DMS153 (cell line): ENCODE results near the gene ITSN1.

Source experiments
- DNase-seq: peaks from one replicate; lab custom pipeline; 2025; lab: John Stamatoyannopoulos, UW

ITSN1 gene

GRCh38 chr21:33811167-33812010 is 169.1 kb downstream of the ITSN1 start:
- DNase-seq, result no peak

- DNase-seq, result no peak
These were observed 171.6 kb downstream of the ITSN1 start for GRCh38 chr21:33813832-33814365.

GRCh38 chr21:33815143-33815707 is 172.9 kb downstream of the ITSN1 start:
- DNase-seq, result no peak

- DNase-seq, result no peak
These were observed 173.9 kb downstream of the ITSN1 start for GRCh38 chr21:33816174-33816573.

GRCh38 chr21:33817138-33817537 is 174.8 kb downstream of the ITSN1 start:
- DNase-seq, result no peak

GRCh38 chr21:33817663-33818451 is 175.6 kb downstream of the ITSN1 start:
- peak; percentile 92 for DNase-seq

GRCh38 chr21:33820230-33820770 is 178.0 kb downstream of the ITSN1 start:
- DNase-seq, result no peak

GRCh38 chr21:33820798-33821197 is 178.5 kb downstream of the ITSN1 start:
- no peak for DNase-seq

- DNase-seq, result no peak
These were observed 179.4 kb downstream of the ITSN1 start for GRCh38 chr21:33821503-33822322.

GRCh38 chr21:33824156-33824941 is 182.0 kb downstream of the ITSN1 start:
- no peak for DNase-seq

GRCh38 chr21:33825419-33825818 is 183.1 kb downstream of the ITSN1 start:
- DNase-seq, result no peak

GRCh38 chr21:33825915-33826314 is 183.6 kb downstream of the ITSN1 start:
- DNase-seq, result no peak

- DNase-seq, result no peak
These were observed 185.8 kb downstream of the ITSN1 start for GRCh38 chr21:33828083-33828482.

- no peak for DNase-seq
These were observed 186.3 kb downstream of the ITSN1 start for GRCh38 chr21:33828577-33828976.

GRCh38 chr21:33829844-33830243 is 187.5 kb downstream of the ITSN1 start:
- DNase-seq, result no peak

- DNase-seq, result no peak
These were observed 189.8 kb downstream of the ITSN1 start for GRCh38 chr21:33831962-33832659.

- DNase-seq, result no peak
These were observed 192.7 kb downstream of the ITSN1 start for GRCh38 chr21:33834801-33835500.

GRCh38 chr21:33835920-33836319 is 193.6 kb downstream of the ITSN1 start:
- DNase-seq, result no peak

- no peak for DNase-seq
These were observed 194.1 kb downstream of the ITSN1 start for GRCh38 chr21:33836408-33836807.
